ENCODE results near the gene CDRT4. TPM values are rescaled to one million over a fixed set of nuclear protein-coding genes. Genes with fewer than 3 reads are reported as not detected.

Gene CDRT4
- polyA plus RNA-seq, 1 experiment: 4.1 TPM

GRCh38 chr17:15501793-15502192 is 34.4 kb upstream of the CDRT4 start:
- CTCF ChIA-PET: interaction anchor here (1.0 to 6.4 kb wide), 7 partner anchors 19 to 267 kb away, joined by 3 to 116 read pairs (median 14); no protein-coding TSS in a partner anchor
- Histone ChIP-seq H3K9me3 (ENCODE audit: control insufficient read depth, insufficient read depth, low read length) (no peaks in the 10 kb centered on the region), H3K4me3 (ENCODE audit: low read depth, low read length) (no peak overlapping the region), H3K27me3 (ENCODE audit: control insufficient read depth, insufficient read depth, low read length) (no peaks in the 10 kb centered on the region), H3K27ac (ENCODE audit: low read depth, low read length) (no peak overlapping the region)
- TF ChIP-seq CTCF (IDR thresholded peaks at IDR 0.05; ENCODE audit: low read depth, low read length): no peak
- no peak for DNase-seq (ENCODE audit: low read depth, low spot score)
- POLR2A ChIA-PET: no interaction called here

- ChIA-PET CTCF (interaction anchor here (6.4 kb wide), 1 partner anchor 243 kb away, joined by 116 read pairs; no protein-coding TSS in a partner anchor), POLR2A (no interaction called here)
- H3K27me3 ChIP-seq (ENCODE audit: control insufficient read depth, insufficient read depth, low read length): no peaks in the 10 kb centered on the region
- no peak for DNase-seq (ENCODE audit: low read depth, low spot score)
- no peak for TF ChIP-seq CTCF (IDR thresholded peaks at IDR 0.05; ENCODE audit: low read depth, low read length)
- H3K4me3 ChIP-seq (ENCODE audit: low read depth, low read length): no peak overlapping the region
- H3K27ac ChIP-seq (ENCODE audit: low read depth, low read length): no peak overlapping the region
- no peaks in the 10 kb centered on the region for H3K9me3 ChIP-seq (ENCODE audit: control insufficient read depth, insufficient read depth, low read length)
These were observed 33.9 kb upstream of the CDRT4 start for GRCh38 chr17:15501282-15501681.

- Histone ChIP-seq H3K27me3 (ENCODE audit: control insufficient read depth, insufficient read depth, low read length) (no peaks in the 10 kb centered on the region), H3K4me3 (ENCODE audit: low read depth, low read length) (no peak overlapping the region), H3K27ac (ENCODE audit: low read depth, low read length) (no peak overlapping the region), H3K9me3 (ENCODE audit: control insufficient read depth, insufficient read depth, low read length) (no peaks in the 10 kb centered on the region)
- no peak for DNase-seq (ENCODE audit: low read depth, low spot score)
- ChIA-PET CTCF (no interaction called here), POLR2A (no interaction called here)
- TF ChIP-seq CTCF (IDR thresholded peaks at IDR 0.05; ENCODE audit: low read depth, low read length): no peak
These were observed 30.7 kb upstream of the CDRT4 start for GRCh38 chr17:15498107-15498506.

GRCh38 chr17:15496735-15497670 is 29.6 kb upstream of the CDRT4 start:
- no peak overlapping the region for H3K27ac ChIP-seq (ENCODE audit: low read depth, low read length)
- H3K9me3 ChIP-seq (ENCODE audit: control insufficient read depth, insufficient read depth, low read length): no peaks in the 10 kb centered on the region
- CTCF ChIA-PET: interaction anchor here (1.2 kb wide), 1 partner anchor 239 kb away, joined by 7 read pairs; no protein-coding TSS in a partner anchor
- no peak for TF ChIP-seq CTCF (IDR thresholded peaks at IDR 0.05; ENCODE audit: low read depth, low read length)
- no peak for DNase-seq (ENCODE audit: low read depth, low spot score)
- no peak overlapping the region for H3K4me3 ChIP-seq (ENCODE audit: low read depth, low read length)
- POLR2A ChIA-PET: interaction anchor here (0.5 kb wide), 1 partner anchor 268 kb away, joined by 3 read pairs; no protein-coding TSS in a partner anchor
- no peaks in the 10 kb centered on the region for H3K27me3 ChIP-seq (ENCODE audit: control insufficient read depth, insufficient read depth, low read length)

GRCh38 chr17:15494821-15495220 is 27.4 kb upstream of the CDRT4 start:
- ChIA-PET CTCF (interaction anchor here (1.0 to 1.1 kb wide), 3 partner anchors 8 to 238 kb away, joined by 3 to 10 read pairs (median 4); no protein-coding TSS in a partner anchor), POLR2A (interaction anchor here (0.7 to 1.4 kb wide), 2 partner anchors 8 to 233 kb away, joined by 3 read pairs; no protein-coding TSS in a partner anchor)
- TF ChIP-seq CTCF (IDR thresholded peaks at IDR 0.05; ENCODE audit: low read depth, low read length): no peak
- no peaks in the 10 kb centered on the region for H3K27me3 ChIP-seq (ENCODE audit: control insufficient read depth, insufficient read depth, low read length)
- no peak overlapping the region for H3K27ac ChIP-seq (ENCODE audit: low read depth, low read length)
- DNase-seq (ENCODE audit: low read depth, low spot score): no peak
- no peaks in the 10 kb centered on the region for H3K9me3 ChIP-seq (ENCODE audit: control insufficient read depth, insufficient read depth, low read length)
- no peak overlapping the region for H3K4me3 ChIP-seq (ENCODE audit: low read depth, low read length)
